Suppressor macrophage (primary cell): ENCODE data around the gene C1QTNF8.

ENCODE experiments used
- DNase-seq, 4 experiments: peaks; one replicate each; pipeline ENCODE4 v3.0.0-alpha.2; 2020 to 2022

Gene C1QTNF8

GRCh38 chr16:1107731-1108130 is 11.7 kb upstream of the C1QTNF8 start:
- no peak for DNase-seq

- no peak for DNase-seq
These were observed 11.1 kb upstream of the C1QTNF8 start for GRCh38 chr16:1107141-1107540.

GRCh38 chr16:1106659-1107058 is 10.6 kb upstream of the C1QTNF8 start:
- DNase-seq = no peak

GRCh38 chr16:1105888-1106620 is 10.0 kb upstream of the C1QTNF8 start:
- peak; percentile 38 to 67 (median 46) for DNase-seq

- no peak for DNase-seq
These were observed 7.6 kb upstream of the C1QTNF8 start for GRCh38 chr16:1103636-1103980.

GRCh38 chr16:1102921-1103635 is 7.0 kb upstream of the C1QTNF8 start:
- peak; percentile 50 to 81 (median 72) for DNase-seq

GRCh38 chr16:1102333-1102700 is 6.3 kb upstream of the C1QTNF8 start:
- DNase-seq = no peak

- no peak for DNase-seq
These were observed 5.7 kb upstream of the C1QTNF8 start for GRCh38 chr16:1101573-1102332.

- DNase-seq = no peak
These were observed 5.1 kb upstream of the C1QTNF8 start for GRCh38 chr16:1101133-1101532.

GRCh38 chr16:1100084-1100800 is 4.2 kb upstream of the C1QTNF8 start:
- DNase-seq = no peak

GRCh38 chr16:1099189-1100083 is 3.4 kb upstream of the C1QTNF8 start:
- no peak for DNase-seq

GRCh38 chr16:1098266-1098991 is 2.4 kb upstream of the C1QTNF8 start:
- no peak for DNase-seq

GRCh38 chr16:1097800-1098199 is 1.8 kb upstream of the C1QTNF8 start:
- no peak for DNase-seq

GRCh38 chr16:1097156-1097555 is 1.1 kb upstream of the C1QTNF8 start:
- DNase-seq = no peak

GRCh38 chr16:1095450-1096168 is 435 bp downstream of the C1QTNF8 start:
- no peak for DNase-seq

- DNase-seq = no peak
These were observed 1.2 kb downstream of the C1QTNF8 start for GRCh38 chr16:1094601-1095449.

GRCh38 chr16:1094124-1094479 is 1.9 kb downstream of the C1QTNF8 start:
- DNase-seq = no peak

- peak in 1 of 4 experiments; percentile 5 for DNase-seq
These were observed 2.5 kb downstream of the C1QTNF8 start for GRCh38 chr16:1093284-1094123.
